GM20000 (cell line): Measurements from ENCODE around the gene ASTN2.

ENCODE experiments used
- DNase-seq: peaks from one replicate; pipeline ENCODE4 v3.0.0; 2012; ENCODE audit warnings: low spot score
- CTCF ChIP-seq: IDR thresholded peaks from 2 replicates; pipeline ENCODE4 v1.5.1; 2012; ENCODE audit warnings: mild to moderate bottlenecking, control low read depth; ENCODE audit errors: extremely low read depth, missing control alignments

Gene ASTN2

GRCh38 chr9:116979456-116979855 lies 435.4 kb downstream of the ASTN2 start:
- no peak for DNase-seq
- TF ChIP-seq CTCF, result no peak

- no peak for DNase-seq
- no peak for TF ChIP-seq CTCF
Measured at GRCh38 chr9:116978155-116978554, 436.7 kb downstream of the ASTN2 start.

- peak; percentile 30 for DNase-seq
- TF ChIP-seq CTCF, result no peak
Measured at GRCh38 chr9:116975126-116975525, 439.7 kb downstream of the ASTN2 start.

GRCh38 chr9:116966199-116966598 lies 448.7 kb downstream of the ASTN2 start:
- no peak for TF ChIP-seq CTCF
- DNase-seq, result no peak

- DNase-seq, result no peak
- TF ChIP-seq CTCF, result no peak
Measured at GRCh38 chr9:116964258-116964657, 450.6 kb downstream of the ASTN2 start.

- peak; percentile 49 for DNase-seq
- no peak for TF ChIP-seq CTCF
Measured at GRCh38 chr9:116959809-116960208, 455.0 kb downstream of the ASTN2 start.

GRCh38 chr9:116958881-116959280 lies 456.0 kb downstream of the ASTN2 start:
- TF ChIP-seq CTCF, result no peak
- no peak for DNase-seq
